GM18858 (cell line): ENCODE measurements around the gene FRAS1.
"Not testable (repeated sequence)": the region's sequence is repeated elsewhere in the genome, so short reads cannot be mapped to it uniquely, and the experiment has no call there.

ENCODE experiments used
- ATAC-seq: cut with Tn5 transposase; IDR thresholded peaks from one replicate; pipeline ENCODE4 v1.9.1; 2021; ENCODE audit not compliant: unreplicated experiment

FRAS1 gene

DNA sequence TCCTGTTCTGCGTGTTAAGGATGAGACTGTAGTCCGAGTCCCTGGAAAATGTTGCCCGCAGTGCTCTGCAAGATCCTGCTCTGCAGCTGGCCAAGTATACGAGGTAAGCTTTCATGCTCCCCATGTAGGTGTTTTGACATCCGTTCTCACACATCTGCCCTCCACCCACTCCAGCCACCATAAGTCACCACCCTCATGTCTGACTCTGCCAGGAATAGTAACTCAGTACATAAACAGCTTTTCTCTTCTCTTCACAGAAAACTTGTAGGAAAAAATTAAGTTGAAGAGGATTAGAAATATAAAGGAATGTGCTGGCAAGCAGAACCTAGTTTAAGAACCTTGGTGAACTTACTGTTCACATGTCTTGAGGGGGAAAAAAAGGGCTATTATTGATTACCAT lies 207.9 kb downstream of the FRAS1 start:
- no peak for ATAC-seq

DNA sequence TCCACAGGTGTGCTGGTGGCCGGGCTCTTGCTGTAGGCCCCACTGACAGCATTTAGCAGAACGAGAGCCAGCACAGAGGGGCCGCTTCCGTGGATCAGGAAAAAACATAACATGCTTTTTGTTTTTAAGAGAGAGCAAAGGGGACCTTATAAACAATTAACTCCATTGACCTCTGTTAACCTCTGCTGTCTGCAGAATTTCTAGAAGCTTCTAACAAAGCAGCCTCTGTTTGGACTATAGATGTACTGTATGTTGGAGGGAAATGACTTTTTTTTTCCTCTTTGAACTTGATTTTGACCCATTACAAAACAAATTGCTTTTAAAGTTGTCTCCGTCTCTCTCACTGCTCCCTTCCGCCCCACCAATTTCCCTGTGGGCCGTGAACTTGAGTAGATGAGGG lies 210.7 kb downstream of the FRAS1 start:
- ATAC-seq: no peak

DNA sequence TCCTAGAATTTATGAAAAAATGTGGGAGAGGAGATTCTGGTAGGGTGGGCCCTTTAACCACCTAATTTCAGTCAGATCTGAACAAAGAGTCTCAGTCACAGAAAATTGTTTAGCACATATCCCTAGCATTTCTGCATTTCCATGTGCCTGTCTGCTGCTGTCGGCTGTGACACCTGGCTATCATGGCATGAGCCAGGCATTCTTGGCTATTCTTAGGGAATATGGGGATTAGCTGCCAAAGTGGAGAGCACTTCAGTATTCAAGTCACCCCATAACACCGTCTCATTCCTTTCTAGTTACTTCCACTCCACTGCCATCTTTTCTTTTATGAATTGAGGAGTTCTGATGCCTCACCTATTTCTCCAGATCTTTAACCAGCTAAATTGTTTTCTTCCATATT lies 211.5 kb downstream of the FRAS1 start:
- ATAC-seq: no peak

DNA sequence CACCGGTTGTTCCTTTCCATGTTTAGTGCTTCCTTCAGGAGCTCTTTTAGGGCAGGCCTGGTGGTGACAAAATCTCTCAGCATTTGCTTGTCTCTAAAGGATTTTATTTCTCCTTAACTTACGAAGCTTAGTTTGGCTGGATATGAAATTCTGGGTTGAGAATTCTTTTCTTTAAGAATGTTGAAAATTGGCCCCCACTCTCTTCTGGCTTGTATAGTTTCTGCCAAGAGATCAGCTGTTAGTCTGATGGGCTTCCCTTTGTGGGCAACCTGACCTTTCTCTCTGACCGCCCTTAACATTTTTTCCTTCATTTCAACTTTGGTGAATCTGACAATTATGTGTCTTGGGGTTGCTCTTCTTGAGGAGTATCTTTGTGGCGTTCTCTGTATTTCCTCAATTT lies 218.3 kb downstream of the FRAS1 start:
- ATAC-seq: not testable (repeated sequence)

DNA sequence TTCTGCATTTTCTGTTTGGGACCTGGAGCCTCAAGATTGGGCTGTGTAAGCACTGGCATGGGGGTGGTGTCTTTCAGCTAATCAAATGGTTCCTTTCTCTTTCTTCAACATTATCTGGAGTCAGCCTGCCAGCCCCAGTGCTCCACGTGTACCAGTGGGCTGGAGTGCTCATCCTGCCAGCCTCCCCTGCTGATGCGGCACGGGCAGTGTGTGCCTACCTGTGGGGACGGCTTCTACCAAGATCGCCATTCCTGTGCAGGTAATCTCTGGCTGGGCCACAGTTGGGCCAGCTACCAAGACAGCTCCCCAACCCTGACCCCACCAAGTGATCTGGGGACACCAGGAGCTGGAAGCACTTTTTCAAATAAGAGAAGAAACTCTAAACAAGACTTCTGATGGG lies 229.2 kb downstream of the FRAS1 start:
- no peak for ATAC-seq

DNA sequence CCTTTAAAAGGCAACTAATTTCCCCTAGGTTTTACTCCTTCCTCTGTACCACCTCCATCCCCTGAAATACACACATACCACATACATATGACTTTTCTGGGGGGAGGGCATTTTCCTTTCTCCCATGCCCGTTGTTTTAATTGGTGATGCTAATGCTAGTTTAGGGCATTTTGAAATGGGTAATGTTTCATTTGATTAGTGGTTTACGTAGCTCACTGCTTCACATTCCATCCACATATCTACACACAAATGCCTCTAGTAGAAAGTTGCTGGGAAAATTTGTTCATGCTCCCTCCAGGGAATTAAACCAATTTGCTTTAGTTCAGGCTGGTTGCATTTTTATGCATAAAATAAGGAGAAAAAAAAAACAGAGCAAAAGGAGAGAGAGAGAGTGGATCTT lies 231.2 kb downstream of the FRAS1 start:
- ATAC-seq: no peak

DNA sequence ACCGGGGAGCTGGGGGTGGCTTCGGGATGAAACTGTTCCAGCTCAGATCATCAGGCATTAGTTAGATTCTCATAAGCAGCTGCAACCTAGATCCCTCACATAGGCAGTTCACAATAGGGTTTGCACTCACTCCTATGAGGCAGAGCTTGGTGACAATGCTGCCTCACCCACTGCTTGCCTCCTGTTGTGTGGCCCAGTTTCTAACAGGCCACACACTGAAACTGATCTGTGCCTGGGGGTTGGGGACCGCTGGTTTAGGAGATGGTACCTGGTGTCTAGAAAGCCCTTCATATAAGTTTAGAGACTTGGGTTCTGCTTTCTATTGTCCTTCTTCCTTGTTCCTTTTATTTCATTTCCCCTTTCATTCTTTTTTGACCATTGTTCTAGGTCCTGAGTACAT lies 234.2 kb downstream of the FRAS1 start:
- ATAC-seq: no peak

DNA sequence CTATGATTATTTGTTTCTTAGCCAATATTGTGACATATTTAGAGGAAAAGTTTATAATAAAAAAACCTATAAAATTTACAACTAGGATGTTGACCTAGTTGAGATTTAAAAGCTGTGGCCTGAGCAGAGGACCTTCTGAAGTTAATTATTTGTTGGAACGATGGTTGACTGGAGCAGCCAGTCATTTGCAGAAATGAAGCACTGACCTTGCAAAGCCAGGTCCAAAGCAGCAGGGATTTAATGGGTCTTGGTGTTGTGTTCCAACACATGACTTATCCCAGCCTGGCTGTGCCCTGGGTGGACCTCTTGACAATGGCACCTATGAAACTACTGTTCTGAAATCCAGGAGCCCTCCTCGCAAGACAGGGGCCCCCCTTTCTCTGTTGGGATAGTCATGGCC lies 235.2 kb downstream of the FRAS1 start:
- ATAC-seq: no peak

DNA sequence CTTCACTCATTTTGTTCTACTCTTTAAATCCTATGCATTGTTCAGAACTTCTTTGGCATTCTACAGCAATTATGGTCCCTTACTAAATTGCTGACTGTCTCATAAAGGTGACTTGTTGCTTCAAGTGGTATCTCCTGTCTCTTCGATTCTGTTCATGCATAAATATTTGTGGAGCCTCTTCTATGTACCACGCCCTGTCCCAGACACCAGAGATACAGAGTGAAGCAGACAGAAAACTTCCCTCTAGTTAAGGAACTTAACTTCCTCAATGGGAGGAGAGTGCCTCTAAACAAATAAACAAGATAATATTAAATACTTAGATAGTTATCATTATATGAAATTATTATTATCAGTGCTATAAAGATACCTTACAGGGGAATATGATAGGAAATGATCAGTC lies 235.7 kb downstream of the FRAS1 start:
- no peak for ATAC-seq

DNA sequence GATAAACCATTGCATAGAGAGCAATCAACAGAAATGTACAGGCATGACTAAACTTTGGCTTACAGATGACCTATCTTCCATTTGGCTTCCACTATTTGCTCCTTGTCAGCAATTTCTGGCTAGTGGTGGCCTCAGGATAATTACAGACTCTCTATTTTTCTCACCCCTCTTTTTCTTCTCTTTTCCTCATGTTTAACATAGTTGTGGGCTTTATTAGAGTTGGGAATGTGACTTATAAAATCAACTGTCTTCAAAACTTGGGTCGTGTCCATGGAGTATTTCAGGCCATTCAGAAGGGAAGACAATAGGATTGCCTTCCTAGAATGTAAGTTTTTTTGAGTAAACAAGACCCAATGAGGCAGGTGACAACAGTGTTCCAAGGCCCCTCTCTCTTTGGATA lies 236.2 kb downstream of the FRAS1 start:
- ATAC-seq: no peak

DNA sequence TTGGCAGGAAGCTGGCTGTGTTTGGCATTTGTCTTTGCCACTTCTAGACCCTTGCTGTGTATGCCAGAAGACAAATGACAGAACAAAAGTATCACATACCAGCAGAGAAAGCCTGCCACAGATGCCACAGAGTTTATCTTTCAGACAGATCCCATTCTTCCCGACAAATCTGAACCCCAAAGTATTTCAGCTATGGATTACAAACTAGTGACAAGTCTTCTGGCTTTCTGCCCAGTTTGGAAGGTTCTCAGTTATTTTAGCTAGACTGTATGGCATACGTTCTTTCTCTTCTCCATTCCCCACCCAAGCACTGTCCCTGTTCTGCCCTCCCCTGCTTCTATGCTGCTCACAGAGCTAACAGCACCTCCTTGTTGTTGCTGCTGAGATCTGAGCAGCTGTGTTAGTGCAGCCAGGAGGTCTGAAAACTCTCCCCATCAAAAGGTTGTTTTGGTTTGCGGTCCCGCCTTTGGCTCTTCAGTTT lies 236.7 kb downstream of the FRAS1 start:
- no peak for ATAC-seq

DNA sequence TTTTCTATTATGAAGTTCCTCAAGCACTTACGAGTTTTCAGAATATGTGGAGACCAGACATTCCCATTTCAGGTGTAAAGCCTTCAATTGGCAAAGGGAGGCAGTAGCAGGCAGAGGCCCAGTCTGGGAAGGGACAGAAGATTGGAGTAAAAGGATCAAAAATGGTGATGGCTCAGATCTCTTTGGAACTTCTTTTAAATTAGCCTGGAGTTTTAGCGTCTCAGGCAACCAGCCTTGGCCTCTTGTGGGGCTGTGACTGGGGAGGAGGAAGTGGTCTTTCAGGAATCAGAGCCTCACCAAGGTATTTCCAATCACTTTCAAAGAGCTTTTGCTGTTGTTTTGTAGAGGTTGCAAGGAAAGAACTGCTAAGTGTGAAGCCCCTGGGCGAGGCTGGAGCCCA lies 239.1 kb downstream of the FRAS1 start:
- no peak for ATAC-seq

DNA sequence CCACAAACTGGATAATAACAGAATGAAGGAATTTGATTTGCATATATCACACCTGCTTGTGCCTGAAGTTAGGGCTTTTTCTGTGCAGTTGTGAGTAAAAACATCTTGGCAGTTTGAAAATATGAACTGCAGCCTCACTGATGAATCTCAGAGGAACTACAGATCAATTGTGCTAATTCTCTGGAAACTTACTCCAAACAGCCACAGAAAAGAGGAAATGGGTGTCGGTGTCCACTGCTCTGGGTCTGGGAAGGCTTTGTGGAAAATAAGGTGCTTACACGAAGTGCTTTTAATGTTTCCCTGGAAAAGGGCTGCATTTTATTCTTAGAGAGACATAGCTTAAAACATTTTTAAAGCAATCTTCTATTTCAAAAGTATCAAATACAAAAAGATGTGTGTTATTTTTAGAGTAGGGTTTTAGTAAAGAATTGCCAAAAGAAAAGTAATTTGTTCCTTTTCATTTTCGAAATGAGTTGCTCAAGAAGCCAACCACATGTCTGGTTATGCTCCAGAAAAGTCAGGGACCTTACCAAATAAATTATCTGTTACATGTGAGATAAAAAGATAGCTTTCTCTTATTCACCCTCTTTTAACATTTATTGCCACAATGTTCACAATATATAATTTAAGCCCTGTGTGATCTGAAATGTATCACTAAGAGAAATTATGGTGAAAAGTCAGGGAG lies 240.1 kb downstream of the FRAS1 start:
- peak; percentile 52 for ATAC-seq

DNA sequence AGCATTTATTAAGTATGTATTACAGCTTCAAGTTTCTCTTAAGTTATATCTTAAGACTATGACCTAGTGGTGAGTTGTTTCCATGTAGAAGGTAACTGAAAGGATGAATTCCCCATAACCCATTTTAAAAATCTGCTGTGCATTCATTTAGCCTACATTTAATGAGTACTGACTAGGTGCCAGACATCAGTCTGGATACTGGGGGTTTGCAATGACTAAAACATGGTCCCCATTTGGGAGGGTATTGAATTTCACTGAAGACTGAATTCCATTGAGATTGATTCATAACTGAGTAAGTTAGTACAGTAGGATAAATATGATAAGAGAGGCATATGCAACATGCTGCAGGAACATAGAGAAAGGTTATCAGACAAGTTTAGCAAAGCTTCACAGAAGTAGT lies 241.5 kb downstream of the FRAS1 start:
- ATAC-seq: no peak

DNA sequence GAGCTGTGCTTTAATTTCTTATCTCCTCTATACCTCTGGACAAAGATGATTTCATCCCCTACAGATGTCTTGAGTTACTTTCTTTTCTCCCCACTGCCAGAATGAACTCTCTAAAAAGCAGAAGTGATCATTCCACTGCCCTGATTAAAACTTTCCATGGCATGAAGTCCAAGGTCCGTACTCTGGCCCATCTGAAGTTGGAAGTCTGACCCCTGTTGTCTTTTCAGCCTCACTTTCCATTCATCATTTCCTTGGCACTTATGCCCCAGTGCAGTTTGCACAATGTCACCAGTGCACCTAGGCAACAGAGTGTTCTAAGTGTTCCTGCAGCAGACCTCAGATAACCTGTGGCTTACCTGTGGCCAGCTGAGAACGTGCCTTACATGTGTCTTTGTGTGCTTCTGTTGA lies 242.4 kb downstream of the FRAS1 start:
- no peak for ATAC-seq

DNA sequence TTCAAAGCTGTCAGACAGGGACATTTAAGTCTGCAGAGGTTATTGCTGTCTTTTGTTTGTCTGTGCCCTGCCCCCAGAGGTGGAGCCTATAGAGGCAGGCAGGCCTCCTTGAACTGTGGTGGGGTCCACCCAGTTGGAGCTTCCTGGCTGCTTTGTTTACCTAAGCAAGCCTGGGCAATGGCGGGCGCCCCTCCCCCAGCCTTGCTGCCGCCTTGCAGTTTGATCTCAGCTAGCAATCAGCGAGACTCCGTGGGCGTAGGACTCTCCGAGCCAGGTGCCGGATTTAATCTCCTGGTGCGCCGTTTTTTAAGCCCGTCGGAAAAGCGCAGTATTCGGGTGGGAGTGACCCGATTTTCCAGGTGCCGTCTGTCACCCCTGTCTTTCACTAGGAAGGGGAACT lies 250.1 kb downstream of the FRAS1 start:
- not testable (repeated sequence) for ATAC-seq

DNA sequence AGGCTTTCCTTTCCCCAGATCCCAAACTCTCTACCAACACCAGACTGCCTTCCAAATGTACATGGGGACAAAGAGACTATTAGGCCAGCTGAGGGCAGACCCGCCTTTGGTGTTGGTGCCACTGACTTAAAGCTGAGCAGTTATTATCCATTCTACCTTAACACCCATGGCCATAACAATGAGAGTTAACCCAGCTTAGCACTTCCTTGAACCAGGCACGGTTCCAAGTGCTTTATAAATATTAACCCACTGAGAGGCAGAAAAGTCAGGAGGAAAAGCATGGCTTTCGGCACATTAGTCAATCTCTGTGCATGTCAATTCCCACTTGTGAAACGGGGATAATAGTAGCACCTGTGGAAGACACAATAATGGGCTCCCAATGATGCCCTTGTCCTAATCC lies 251.4 kb downstream of the FRAS1 start:
- no peak for ATAC-seq

DNA sequence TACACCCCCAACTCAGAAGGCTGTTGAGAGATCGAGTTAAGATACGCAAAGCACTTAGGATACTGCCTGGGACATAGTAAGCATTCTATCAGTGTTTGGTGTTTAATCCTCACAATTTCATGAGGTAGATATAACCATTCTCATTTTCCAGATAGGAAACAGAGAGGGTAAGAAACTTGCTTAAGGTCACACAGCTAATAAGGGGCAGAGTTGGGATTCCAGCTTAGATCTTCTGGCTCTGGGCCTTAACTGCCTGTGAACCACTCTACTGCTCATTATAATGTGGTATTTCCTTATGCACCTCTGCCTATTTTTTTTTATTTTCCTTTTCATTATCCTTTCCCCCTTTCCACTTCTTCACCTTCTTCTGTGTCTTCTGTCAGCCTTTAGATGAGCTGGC lies 252.2 kb downstream of the FRAS1 start:
- ATAC-seq: no peak

DNA sequence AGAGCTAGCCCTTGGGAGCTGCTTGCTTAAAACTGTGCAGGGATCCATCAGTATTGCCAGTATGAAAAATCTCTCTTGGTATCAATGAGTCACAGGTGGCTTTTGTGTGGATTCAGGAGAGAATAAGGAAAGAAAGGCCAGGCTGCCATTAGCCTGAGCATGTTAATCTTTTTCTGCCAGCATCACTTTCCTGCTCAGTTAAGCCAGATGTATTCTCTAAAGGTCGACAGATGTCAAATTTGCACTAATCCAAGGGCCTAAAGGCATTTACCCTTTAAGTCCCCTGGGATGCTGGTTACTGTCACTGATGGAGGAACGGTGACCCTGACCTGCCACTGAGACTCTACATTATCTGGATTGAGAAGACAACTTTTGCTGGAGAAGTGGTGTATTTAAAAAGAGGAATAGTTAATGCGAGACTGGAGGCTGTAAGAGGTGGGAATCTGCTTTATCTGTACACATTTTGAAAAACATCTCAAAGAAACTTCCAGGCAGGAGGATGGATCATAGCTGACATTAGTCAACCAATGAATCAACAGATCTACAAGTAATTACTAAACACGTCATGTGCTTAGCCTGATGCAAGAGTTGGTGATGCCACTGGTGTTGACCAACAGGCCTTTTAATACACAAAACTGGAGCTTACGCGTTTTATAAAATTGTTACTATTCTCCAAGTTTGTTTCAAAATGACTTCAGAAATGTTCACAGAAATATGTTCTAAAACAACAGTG lies 253.1 kb downstream of the FRAS1 start:
- ATAC-seq: no peak

DNA sequence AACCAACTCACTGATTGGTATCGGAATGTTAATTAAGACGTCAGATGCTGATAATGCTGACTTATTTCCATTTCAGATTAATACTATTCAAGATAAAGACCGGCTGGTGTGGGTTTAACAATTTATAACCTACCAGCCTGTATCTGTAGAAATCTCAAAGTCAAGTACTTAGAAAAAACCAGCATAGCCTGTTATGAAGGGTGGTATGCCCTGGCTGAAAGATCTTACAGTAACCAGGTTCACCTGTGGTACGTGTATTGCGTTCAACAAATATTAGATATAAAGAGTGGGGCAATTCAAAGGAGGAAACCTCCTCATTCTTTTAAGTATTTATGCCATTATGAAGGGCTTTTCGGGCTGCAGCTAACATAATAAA lies 253.6 kb downstream of the FRAS1 start:
- ATAC-seq: no peak

DNA sequence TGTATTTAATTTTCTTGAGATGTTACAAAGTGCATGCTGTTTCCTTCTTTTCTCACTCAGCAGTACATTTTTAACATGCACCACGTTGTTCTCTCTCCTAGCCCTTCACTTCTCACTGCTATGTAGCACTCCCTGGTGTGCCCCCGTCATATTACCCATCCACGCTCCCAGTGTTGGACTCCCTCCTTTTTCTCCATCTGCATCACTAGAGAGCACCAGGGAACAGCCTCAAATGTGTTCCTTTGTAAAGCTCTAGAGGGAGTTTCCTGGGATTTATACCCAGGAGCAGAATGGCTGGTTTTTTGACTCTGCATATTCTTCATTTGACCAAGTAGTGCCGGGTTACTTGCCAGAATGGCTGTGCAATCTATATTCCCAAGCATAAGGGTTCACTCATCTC lies 254.2 kb downstream of the FRAS1 start:
- ATAC-seq: no peak

DNA sequence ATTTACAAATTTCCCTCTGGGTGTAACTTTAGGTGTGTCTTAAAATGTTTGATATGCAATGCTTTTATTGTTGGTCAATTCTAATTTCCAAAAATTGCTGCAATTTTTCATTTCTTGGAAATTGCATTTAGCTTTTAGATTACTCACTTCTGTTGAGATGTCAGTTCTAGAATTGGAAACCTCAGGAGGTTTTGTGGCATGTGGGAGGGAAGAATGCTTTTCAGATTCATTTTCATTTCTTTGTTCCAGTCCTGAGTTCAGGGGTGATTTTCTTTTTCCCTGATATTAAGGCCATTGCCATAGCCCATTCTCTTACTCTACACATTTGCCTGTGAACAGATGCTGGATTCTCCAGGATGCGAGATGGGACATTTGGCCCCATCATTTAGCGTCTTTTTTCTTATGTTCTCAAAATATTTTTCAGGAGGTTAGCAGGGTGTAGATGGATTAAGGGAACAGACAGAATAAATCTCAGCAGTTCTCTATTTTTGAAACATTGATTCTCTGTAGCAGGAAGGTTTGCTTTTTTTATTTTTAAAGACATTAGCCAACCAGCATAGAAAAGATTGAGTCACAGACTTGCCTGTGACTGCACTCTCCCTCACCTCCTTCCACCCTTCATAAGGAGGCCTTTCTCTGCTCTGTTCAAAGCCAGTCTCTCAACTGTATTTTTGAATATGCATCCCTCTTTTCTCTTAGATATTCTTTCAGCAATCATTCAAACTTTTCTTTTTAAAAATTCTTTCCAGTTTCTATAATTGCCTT lies 256.0 kb downstream of the FRAS1 start:
- no peak for ATAC-seq
